Hematopoietic multipotent progenitor cell treated with erythropoietin and hydrocortisone succinate and interleukin-3 and kit ligand, for 4 days (in vitro differentiated cells): Measurements from ENCODE around the gene LGSN.
"Not testable (repeated sequence)": the region's sequence is repeated elsewhere in the genome, so short reads cannot be mapped to it uniquely, and the experiment has no call there.

Experiments
- DNase-seq: peaks from one replicate; pipeline ENCODE4 v3.0.0-alpha.2; 2015

Gene LGSN, protein sequence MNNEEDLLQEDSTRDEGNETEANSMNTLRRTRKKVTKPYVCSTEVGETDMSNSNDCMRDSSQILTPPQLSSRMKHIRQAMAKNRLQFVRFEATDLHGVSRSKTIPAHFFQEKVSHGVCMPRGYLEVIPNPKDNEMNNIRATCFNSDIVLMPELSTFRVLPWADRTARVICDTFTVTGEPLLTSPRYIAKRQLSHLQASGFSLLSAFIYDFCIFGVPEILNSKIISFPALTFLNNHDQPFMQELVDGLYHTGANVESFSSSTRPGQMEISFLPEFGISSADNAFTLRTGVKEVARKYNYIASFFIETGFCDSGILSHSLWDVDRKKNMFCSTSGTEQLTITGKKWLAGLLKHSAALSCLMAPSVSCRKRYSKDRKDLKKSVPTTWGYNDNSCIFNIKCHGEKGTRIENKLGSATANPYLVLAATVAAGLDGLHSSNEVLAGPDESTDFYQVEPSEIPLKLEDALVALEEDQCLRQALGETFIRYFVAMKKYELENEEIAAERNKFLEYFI

DNA sequence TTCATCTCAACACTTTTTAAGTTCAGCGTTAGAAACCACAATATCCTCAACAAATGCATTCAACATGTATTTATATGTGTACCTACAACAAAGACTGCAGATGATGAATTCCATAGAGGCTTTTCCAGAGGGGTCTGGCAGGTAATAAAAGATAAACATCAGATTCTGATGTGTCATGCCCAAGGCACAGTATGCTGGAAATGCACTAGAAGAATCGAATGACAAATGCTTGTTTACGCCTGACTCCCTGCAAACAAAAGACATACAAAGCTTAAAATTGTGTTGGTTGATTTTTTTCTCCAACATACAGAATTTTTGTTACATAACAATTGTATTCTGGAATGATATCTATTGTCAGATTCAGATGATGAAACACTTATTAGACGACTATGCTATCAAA is at the start of gene LGSN:
Gene LGSN, minus strand, starts transcription at position 45 of the 400 bp plus-strand sequence. Its CDS starts 40 bp downstream, at position 5.
- no peak for DNase-seq

- DNase-seq = no peak
Observed at GRCh38 chr6:63368347-63368746, 48.6 kb upstream of the LGSN start.

- DNase-seq = not testable (repeated sequence)
Observed at GRCh38 chr6:63362500-63363120, 42.8 kb upstream of the LGSN start.

GRCh38 chr6:63357384-63357783 is 37.6 kb upstream of the LGSN start:
- DNase-seq = not testable (repeated sequence)

- DNase-seq = no peak
Observed at GRCh38 chr6:63355632-63356031, 35.8 kb upstream of the LGSN start.

GRCh38 chr6:63353286-63353630 is 33.5 kb upstream of the LGSN start:
- DNase-seq = no peak

DNA sequence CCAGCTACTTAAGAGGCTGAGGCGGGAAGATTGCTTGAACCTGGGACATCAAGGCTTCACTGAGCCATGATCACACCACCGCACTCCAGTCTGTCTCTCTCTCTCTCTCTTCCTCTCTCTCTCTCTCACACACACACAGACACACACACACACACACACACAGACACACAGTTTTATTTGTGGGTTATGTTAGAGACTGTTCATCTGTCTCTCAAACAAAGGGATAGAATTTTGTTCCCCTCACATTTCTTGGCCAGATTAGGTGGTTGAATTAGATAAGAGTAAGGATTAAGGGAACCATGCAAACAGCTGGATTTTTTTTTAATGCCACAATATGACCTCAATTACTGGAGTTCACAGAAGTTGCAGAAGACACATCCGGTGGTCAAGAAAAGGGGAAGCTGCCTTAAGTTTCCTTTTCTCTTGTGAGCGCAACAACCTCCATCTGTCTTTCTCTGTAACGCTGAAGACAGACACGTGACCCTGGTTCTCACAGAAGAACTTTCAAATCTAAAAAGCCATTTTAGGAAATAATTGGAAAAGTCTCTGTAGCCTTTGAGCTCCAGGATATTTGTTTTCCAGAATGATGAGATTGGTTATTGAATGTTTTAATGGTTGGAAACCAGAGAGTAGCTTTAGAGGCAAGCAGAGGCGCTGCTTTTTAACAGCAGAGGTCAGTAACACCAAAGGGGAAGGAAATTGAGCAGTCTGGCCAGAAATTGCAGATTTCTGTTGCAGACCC is 32.9 kb upstream of the LGSN start:
- DNase-seq = peak; percentile 94

DNA sequence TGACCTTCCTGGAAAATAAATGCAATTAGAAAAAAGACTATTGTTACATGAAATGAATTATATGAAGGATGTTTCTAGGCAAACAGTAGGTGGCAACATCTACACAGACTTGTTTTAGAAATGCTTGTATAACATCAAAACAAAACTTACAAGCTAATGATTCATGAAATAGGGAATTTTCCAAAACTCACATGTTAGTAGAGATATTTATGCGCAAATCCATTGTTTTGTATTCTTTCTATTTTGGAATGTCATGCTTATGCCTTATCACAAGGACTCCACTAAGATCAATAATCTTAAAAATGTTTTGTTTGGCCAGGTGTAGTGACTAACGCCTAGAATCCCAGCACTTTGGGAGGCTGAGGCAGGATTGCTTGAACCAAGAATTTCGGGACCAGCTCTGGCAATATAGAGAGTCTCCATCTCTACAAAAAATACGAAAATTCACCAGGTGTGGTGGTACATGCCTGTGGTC is 32.3 kb upstream of the LGSN start:
- DNase-seq = peak; percentile 62

- peak; percentile 48 for DNase-seq
Observed at GRCh38 chr6:63349401-63349800, 29.6 kb upstream of the LGSN start.

DNA sequence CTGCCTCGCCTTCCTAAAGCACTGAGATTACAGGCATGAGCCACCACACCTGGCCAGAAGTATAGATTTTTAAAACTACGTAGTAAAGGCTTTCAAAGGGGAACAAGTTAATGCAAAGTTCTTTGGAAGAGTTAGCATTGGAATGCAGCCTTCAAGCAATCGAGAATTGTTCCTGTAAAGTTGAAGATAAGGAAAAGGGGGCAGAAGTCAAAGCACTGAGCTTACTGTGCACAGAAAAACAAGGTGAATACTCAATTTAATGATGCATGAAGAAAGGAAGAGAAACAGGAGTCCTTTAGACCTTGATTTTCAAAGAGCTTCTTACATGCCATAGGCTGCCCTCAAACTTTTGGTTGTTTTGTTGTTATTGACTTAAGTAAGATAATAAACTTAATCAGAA is 29.1 kb upstream of the LGSN start:
- no peak for DNase-seq

GRCh38 chr6:63347599-63347998 is 27.8 kb upstream of the LGSN start:
- DNase-seq = peak; percentile 3

GRCh38 chr6:63346217-63346835 is 26.5 kb upstream of the LGSN start:
- DNase-seq = no peak

DNA sequence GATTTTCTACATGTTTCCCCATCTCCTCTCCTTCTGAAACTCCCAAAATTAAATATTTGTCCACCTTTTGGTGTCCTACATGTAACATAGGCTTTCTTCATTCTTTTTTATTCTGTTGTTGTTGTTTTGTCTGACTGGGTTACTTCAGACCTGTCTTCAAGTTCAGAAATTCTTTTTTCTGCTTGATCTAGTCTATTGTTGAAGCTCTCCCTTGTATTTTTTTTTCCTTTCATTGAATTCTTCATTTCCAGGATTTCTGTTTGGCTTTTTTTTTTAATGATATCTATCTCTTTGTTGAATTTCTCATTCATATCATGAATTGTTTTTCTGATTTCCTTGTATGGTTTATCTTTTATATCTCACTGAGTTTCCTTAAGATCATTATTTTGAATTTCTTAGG is 20.6 kb upstream of the LGSN start:
- DNase-seq = no peak

DNA sequence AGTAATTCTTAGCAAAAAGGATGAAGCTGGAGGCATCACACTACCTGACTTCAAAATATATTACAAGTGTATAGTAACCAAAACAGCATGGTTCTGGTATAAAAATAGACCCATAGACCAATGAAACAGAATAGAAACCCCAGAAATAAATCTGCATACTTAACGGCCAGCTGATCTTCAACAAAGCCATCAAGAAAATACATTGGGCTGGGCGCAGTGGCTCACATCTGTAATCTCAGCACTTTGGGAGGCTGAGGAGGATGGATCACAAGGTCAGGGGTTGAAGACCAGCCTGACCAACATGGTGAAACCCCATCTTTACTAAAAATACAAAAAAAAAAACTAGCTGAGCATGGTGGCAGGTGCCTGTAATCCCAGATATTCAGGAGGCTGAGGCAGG is 14.9 kb upstream of the LGSN start:
- not testable (repeated sequence) for DNase-seq

DNA sequence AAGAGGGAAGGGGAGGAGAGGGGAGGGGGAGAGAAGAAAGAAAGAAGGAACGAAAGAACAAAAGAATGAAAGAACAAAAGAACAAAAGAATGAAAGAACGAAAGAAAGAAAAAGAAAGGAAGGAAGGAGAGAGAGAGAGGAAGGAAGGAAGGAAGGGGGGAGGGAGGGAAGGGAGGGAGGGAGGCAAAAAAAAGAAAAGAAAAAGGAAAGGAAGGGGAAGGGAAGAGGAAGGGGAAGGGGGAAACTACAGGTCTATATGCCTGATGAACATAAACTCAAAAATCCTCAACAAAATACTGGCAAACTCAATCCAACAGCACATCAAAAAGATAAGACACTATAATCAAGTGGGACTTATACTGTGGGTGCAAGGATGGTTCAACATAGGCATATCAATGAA is 13.7 kb upstream of the LGSN start:
- DNase-seq = no peak

DNA sequence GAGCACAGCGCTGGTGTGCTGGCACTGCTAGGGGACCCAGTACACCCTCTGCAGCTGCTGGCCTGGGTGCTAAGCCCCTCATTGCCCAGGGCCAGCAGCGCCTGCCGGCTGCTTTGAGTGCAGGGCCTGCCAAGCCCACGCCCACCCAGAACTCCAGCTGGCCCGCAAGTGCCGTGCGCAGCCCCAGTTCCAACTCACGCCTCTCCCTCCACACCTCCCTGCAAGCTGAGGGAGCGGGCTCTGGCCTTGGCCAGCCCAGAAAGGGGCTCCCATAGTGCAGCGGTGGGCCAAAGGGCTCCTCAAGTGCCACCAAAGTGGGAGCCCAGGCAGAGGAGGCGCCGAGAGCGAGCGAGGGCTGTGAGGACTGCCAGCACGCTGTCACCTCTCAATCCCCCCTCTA is 6.8 kb upstream of the LGSN start:
- not testable (repeated sequence) for DNase-seq

- DNase-seq = no peak
Observed at GRCh38 chr6:63322981-63323380, 3.2 kb upstream of the LGSN start.

DNA sequence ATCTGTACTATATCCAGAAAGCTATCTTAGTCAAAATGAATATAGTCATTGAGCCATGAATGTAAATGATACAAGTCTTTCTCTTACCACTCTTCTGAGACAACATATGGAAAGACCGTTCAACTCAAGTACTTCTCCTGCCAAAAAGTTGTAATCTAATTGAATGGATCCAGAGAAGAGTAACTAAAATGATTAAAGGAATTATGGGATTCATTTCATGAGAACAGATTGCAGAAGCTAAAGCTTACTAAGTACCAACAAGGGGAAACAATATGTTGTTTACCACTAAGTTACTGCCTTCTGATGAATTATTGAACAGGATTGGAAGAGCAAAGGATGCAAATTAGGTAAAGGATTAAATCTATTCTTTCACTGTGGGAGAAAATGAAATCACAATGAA is 2.0 kb upstream of the LGSN start:
- no peak for DNase-seq

DNA sequence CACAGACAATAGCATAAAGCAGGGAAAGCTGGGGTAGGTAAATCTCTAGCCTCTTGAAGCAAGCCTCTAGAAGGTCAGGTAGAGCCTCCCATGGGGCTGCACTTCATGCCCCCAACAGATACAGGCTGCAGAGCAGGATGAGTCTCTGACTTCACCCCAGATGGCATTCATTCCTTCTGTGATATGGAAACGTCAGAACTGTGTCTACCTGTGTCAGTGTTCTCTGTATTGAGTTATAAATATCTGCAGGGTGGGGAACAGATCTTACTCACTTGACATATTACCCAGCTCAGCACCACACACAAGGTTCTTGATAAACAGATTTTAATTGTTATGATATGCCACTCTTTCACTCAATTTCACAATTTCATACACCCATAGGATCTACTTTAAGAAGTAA is 2.1 kb downstream of the LGSN start:
- no peak for DNase-seq

DNA sequence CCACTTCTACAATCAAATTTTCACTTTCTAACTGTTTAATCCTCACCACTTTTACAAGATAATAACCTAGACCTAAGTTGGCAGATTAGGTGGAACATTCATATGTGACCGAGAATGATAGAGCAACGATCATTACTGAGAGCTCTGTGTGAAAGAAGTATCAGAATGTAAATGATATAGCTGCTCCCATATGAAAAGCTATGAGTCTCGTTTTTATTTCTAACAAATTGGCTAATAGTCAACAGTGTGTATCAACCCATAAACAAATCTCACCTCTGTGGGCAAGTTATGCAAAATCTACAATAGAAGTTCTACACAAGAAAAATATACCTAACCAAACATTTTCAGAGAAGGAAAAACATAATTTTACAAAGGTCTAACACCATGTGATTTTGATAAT is 3.7 kb downstream of the LGSN start:
- no peak for DNase-seq

- DNase-seq = no peak
Observed at GRCh38 chr6:63313111-63313510, 6.7 kb downstream of the LGSN start.

- DNase-seq = peak; percentile 59
Observed at GRCh38 chr6:63307581-63308246, 12.1 kb downstream of the LGSN start.

DNA sequence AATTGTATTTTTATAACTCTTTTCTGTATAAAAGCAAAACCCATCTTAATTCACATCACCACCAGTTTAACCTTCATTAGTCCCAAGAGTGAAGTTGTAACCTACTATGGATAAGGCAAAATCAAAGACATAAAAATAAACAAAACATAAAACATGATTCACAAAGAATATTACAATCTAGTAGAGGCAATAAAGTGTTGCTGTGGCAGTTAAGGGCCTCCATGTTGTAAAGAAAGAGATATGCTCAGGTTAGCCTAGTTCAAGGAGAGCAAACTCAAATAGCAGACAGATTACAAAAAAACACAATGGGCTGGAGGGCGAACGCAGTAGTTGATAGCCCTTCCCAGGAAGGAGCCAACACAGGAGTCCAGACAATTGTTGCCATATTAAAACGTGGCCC is 13.4 kb downstream of the LGSN start:
- no peak for DNase-seq
